Measurements from ENCODE around the gene RNF112. TPM values are rescaled to one million over a fixed set of nuclear protein-coding genes. Genes with fewer than 3 reads are reported as not detected.

Gene RNF112
- total and polyA plus RNA-seq, 2 of the 13 experiments (the other 11 are each of a cell fraction or from before 2014, with no cell fraction given) = 0.05 TPM; not detected in 1

DNA sequence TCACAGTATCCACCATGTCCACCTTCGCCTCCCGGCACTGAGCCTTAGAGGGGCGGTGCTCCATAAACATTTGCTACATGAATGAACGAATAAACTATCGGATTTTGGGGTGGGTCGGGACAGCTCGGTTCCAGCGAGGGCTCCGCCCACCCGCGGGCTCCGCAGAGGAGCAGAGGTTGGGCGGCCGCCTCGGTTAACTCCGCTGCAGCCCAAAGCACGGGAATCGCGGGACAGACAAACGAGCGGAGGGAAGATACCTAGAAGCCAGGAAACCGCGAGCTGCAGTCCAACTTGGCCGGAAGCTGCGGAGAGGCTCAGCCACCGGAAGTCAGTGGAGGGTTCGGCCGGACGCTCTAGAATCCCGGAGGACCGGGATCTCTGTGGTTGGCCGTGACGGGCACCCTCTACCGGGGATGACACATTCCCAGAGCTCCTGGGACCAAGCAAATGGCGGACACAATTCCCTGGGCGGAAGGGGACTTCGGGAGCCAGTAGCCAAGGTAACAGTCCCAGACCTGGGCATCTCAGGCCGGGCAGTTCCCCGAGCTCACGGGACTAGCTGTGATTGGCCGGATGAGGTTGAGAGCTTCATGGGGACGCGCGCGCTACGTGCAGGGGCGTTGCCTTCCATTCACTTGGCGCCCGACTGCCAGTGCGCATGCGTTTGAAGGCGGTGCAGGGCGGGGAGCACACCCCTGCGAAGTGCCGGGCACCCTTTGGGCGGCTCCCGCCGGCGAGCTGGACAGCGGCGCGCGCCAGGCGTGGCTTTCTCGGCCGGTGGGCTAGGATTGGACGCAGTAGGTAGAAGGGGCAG is 33.2 kb upstream of the RNF112 start (continued):
- TF ChIP-seq TERF1 (CRISPR knock-in tag; IDR thresholded peaks at IDR 0.05) = no peak
- TF ChIP-seq TMF1 (CRISPR knock-in tag; IDR thresholded peaks at IDR 0.05; ENCODE audit: low read depth) = no peak
- TF ChIP-seq KDM4B (CRISPR knock-in tag; IDR thresholded peaks at IDR 0.05) = peak; percentile 34; the same call in 1 of the 2 replicates
- TF ChIP-seq ZNF496 (CRISPR knock-in tag; IDR thresholded peaks at IDR 0.05; ENCODE audit: insufficient replicate concordance) = no peak
- 0 out of 2 replicates have a peak, but pooled peaks have one; percentile 61 for TF ChIP-seq ZNF34 (CRISPR knock-in tag; IDR thresholded peaks at IDR 0.05; ENCODE audit: borderline replicate concordance)
- TF ChIP-seq DMAP1 (CRISPR knock-in tag; IDR thresholded peaks at IDR 0.05) = no peak
- TF ChIP-seq NRL (CRISPR knock-in tag; IDR thresholded peaks at IDR 0.05; ENCODE audit: borderline replicate concordance) = peak; percentile 13; the same call in 1 of the 2 replicates
- TF ChIP-seq ZNF414 (CRISPR knock-in tag; IDR thresholded peaks at IDR 0.05) = no peak
- TF ChIP-seq CEBPG (CRISPR knock-in tag; IDR thresholded peaks at IDR 0.05) = no peak
- TF ChIP-seq HMG20B (CRISPR knock-in tag; conservative IDR thresholded peaks at IDR 0.05) = no peak
- TF ChIP-seq, protein P1, sequence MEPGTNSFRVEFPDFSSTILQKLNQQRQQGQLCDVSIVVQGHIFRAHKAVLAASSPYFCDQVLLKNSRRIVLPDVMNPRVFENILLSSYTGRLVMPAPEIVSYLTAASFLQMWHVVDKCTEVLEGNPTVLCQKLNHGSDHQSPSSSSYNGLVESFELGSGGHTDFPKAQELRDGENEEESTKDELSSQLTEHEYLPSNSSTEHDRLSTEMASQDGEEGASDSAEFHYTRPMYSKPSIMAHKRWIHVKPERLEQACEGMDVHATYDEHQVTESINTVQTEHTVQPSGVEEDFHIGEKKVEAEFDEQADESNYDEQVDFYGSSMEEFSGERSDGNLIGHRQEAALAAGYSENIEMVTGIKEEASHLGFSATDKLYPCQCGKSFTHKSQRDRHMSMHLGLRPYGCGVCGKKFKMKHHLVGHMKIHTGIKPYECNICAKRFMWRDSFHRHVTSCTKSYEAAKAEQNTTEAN (CRISPR knock-in tag; conservative IDR thresholded peaks at IDR 0.05) = no peak
- TF ChIP-seq, protein P2, sequence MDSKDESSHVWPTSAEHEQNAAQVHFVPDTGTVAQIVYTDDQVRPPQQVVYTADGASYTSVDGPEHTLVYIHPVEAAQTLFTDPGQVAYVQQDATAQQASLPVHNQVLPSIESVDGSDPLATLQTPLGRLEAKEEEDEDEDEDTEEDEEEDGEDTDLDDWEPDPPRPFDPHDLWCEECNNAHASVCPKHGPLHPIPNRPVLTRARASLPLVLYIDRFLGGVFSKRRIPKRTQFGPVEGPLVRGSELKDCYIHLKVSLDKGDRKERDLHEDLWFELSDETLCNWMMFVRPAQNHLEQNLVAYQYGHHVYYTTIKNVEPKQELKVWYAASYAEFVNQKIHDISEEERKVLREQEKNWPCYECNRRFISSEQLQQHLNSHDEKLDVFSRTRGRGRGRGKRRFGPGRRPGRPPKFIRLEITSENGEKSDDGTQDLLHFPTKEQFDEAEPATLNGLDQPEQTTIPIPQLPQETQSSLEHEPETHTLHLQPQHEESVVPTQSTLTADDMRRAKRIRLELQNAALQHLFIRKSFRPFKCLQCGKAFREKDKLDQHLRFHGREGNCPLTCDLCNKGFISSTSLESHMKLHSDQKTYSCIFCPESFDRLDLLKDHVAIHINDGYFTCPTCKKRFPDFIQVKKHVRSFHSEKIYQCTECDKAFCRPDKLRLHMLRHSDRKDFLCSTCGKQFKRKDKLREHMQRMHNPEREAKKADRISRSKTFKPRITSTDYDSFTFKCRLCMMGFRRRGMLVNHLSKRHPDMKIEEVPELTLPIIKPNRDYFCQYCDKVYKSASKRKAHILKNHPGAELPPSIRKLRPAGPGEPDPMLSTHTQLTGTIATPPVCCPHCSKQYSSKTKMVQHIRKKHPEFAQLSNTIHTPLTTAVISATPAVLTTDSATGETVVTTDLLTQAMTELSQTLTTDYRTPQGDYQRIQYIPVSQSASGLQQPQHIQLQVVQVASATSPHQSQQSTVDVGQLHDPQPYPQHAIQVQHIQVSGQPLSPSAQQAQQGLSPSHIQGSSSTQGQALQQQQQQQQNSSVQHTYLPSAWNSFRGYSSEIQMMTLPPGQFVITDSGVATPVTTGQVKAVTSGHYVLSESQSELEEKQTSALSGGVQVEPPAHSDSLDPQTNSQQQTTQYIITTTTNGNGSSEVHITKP (CRISPR knock-in tag; IDR thresholded peaks at IDR 0.05; ENCODE audit: low read depth) = 0 out of 2 replicates have a peak, but pooled peaks have one; percentile 73
- peak; percentile 14; the same call in 1 of the 2 replicates for TF ChIP-seq ZNF263 (CRISPR knock-in tag; IDR thresholded peaks at IDR 0.05)
- TF ChIP-seq TBX3 (IDR thresholded peaks at IDR 0.05; ENCODE audit: borderline replicate concordance) = no peak
- TF ChIP-seq TOE1 (CRISPR knock-in tag; IDR thresholded peaks at IDR 0.05) = no peak
- peak; percentile 67 for TF ChIP-seq ZNF143 (CRISPR knock-in tag; IDR thresholded peaks at IDR 0.05)
- no peak; the same call in none of the 2 replicates for TF ChIP-seq NAIF1 (CRISPR knock-in tag; IDR thresholded peaks at IDR 0.05; ENCODE audit: borderline replicate concordance)
- TF ChIP-seq PREB (CRISPR knock-in tag; IDR thresholded peaks at IDR 0.05) = no peak
- no peak for TF ChIP-seq NFE2 (CRISPR knock-in tag; IDR thresholded peaks at IDR 0.05)
- no peak for TF ChIP-seq RCOR2 (CRISPR knock-in tag; IDR thresholded peaks at IDR 0.05)
- no peak for TF ChIP-seq ESRRA (CRISPR knock-in tag; IDR thresholded peaks at IDR 0.05; ENCODE audit: low read depth)
- 0 out of 2 replicates have a peak, but pooled peaks have one; percentile 18 for TF ChIP-seq RARA (CRISPR knock-in tag; IDR thresholded peaks at IDR 0.05)

Measured in HepG2 (cell line).